H1 (cell line): ENCODE data around the gene CCL7.

Experiments used
- NRF1 ChIP-seq: IDR thresholded peaks from 2 replicates; pipeline ENCODE4 v1.6.1; 2011; ENCODE audit warnings: mild to moderate bottlenecking, low read depth, low read length, improper control_type of control experiment
- POLR2AphosphoS5 ChIP-seq: IDR thresholded peaks from 2 replicates; pipeline ENCODE4 v1.6.1; 2011; ENCODE audit warnings: low read depth, low read length
- TF ChIP-seq, protein P1 (sequence below), 3 experiments: IDR thresholded peaks; 1 replicate in 2 of 3; 2 replicates in 1 of 3; pipeline versions ENCODE4 v1.5.1 to v1.6.1; 2011; ENCODE audit warnings: low read length in 3 of 3, mild to moderate bottlenecking in 3 of 3, inconsistent platforms in 2 of 3, low read depth in 1 of 3, moderate library complexity in 1 of 3; ENCODE audit not compliant: insufficient read depth in 1 of 3; ENCODE audit errors: control extremely low read depth in 1 of 3
- TF ChIP-seq, protein P2 (sequence below): IDR thresholded peaks from 2 replicates; pipeline ENCODE4 v1.6.1; 2012; ENCODE audit warnings: inconsistent platforms

DNA sequence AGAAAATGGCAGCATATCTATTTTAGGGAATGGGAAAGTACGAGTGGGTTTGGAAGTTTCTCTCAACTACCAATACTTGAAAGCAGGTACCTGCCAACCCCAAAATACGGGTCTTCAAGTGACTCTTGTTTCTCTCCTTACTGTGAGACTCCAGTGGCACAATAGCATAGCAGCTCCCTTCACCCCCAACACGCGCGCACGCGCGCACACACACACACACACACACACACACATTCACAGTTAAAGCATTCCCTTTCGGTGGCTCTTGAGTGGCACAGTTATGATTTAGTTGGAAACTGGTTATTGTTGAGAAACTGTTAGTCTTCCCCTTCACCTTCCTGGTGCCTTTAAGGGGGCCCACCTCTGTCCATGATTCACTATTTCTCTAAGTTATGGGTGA lies 45.0 kb upstream of the CCL7 start:
- TF ChIP-seq, protein P1, sequence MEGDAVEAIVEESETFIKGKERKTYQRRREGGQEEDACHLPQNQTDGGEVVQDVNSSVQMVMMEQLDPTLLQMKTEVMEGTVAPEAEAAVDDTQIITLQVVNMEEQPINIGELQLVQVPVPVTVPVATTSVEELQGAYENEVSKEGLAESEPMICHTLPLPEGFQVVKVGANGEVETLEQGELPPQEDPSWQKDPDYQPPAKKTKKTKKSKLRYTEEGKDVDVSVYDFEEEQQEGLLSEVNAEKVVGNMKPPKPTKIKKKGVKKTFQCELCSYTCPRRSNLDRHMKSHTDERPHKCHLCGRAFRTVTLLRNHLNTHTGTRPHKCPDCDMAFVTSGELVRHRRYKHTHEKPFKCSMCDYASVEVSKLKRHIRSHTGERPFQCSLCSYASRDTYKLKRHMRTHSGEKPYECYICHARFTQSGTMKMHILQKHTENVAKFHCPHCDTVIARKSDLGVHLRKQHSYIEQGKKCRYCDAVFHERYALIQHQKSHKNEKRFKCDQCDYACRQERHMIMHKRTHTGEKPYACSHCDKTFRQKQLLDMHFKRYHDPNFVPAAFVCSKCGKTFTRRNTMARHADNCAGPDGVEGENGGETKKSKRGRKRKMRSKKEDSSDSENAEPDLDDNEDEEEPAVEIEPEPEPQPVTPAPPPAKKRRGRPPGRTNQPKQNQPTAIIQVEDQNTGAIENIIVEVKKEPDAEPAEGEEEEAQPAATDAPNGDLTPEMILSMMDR (IDR thresholded peaks at IDR 0.05; ENCODE audit: control extremely low read depth in 1 of 3, insufficient read depth in 1 of 3, low read depth in 1 of 3, low read length in 3 of 3) = no peak
- no peak for TF ChIP-seq NRF1
- TF ChIP-seq, protein P2, sequence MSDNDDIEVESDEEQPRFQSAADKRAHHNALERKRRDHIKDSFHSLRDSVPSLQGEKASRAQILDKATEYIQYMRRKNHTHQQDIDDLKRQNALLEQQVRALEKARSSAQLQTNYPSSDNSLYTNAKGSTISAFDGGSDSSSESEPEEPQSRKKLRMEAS = no peak
- no peak for TF ChIP-seq POLR2AphosphoS5
